Endothelial cell of umbilical vein (primary cell): ENCODE measurements around the gene C3.

Experiments used
- CTCF ChIP-seq, 2 donors: IDR thresholded peaks; 1 replicate in 1 of 2; 2 replicates in 1 of 2; pipeline ENCODE4 v1.5.1; 2011; ENCODE audit warnings: low read length in 2 of 2, mild to moderate bottlenecking in 2 of 2, moderate library complexity in 2 of 2, control low read depth in 1 of 2, inconsistent platforms in 1 of 2, low read depth in 1 of 2; ENCODE audit not compliant: insufficient read depth in 1 of 2; ENCODE audit errors: extremely low read depth in 1 of 2
- POLR2AphosphoS5 ChIP-seq: IDR thresholded peaks from 2 replicates; pipeline ENCODE4 v1.6.1; 2012; ENCODE audit warnings: low read depth, mild to moderate bottlenecking, control low read depth, low read length, moderate library complexity; ENCODE audit not compliant: insufficient read depth

GRCh38 chr19:6690160-6690885 is 30.1 kb downstream of the C3 start:
- TF ChIP-seq POLR2AphosphoS5 (no peak), CTCF (IDR thresholded peaks at IDR 0.05; ENCODE audit: extremely low read depth in 1 of 2, insufficient read depth in 1 of 2, low read depth in 1 of 2, low read length in 2 of 2) (no peak)
